Inferior parietal cortex (tissue), 1 donor: ENCODE results near the gene ACOXL.

Experiments used
- DNase-seq: peaks from one replicate; pipeline ENCODE4 v3.0.0-alpha.2; 2016; ENCODE audit errors: extremely low spot score

The ACOXL gene

GRCh38 chr2:111007757-111008688 lies 275.6 kb downstream of the ACOXL start:
- DNase-seq, result no peak

GRCh38 chr2:111011218-111011617 lies 278.8 kb downstream of the ACOXL start:
- DNase-seq, result no peak

- DNase-seq, result no peak
Observed at GRCh38 chr2:111015283-111015995, 283.1 kb downstream of the ACOXL start.

- no peak for DNase-seq
Observed at GRCh38 chr2:111017034-111017622, 284.8 kb downstream of the ACOXL start.

GRCh38 chr2:111017909-111018308 lies 285.5 kb downstream of the ACOXL start:
- no peak for DNase-seq

- no peak for DNase-seq
Observed at GRCh38 chr2:111019381-111019780, 287.0 kb downstream of the ACOXL start.

GRCh38 chr2:111022633-111023032 lies 290.3 kb downstream of the ACOXL start:
- DNase-seq, result no peak

GRCh38 chr2:111024496-111024895 lies 292.1 kb downstream of the ACOXL start:
- no peak for DNase-seq

- no peak for DNase-seq
Observed at GRCh38 chr2:111025288-111025687, 292.9 kb downstream of the ACOXL start.

- DNase-seq, result no peak
Observed at GRCh38 chr2:111028720-111029119, 296.3 kb downstream of the ACOXL start.

GRCh38 chr2:111029181-111029927 lies 297.0 kb downstream of the ACOXL start:
- no peak for DNase-seq

- DNase-seq, result no peak
Observed at GRCh38 chr2:111030260-111030891, 298.0 kb downstream of the ACOXL start.

- DNase-seq, result no peak
Observed at GRCh38 chr2:111030945-111031344, 298.6 kb downstream of the ACOXL start.

- no peak for DNase-seq
Observed at GRCh38 chr2:111031546-111032478, 299.4 kb downstream of the ACOXL start.

GRCh38 chr2:111032721-111033429 lies 300.5 kb downstream of the ACOXL start:
- no peak for DNase-seq

- DNase-seq, result no peak
Observed at GRCh38 chr2:111034146-111034545, 301.8 kb downstream of the ACOXL start.

GRCh38 chr2:111034606-111035005 lies 302.2 kb downstream of the ACOXL start:
- no peak for DNase-seq

- DNase-seq, result no peak
Observed at GRCh38 chr2:111035830-111036441, 303.6 kb downstream of the ACOXL start.

- no peak for DNase-seq
Observed at GRCh38 chr2:111037128-111037527, 304.8 kb downstream of the ACOXL start.
